ENCODE results near the gene PC.
"Not testable (repeated sequence)": the region's sequence is repeated elsewhere in the genome, so short reads cannot be mapped to it uniquely, and the experiment has no call there.

Gene PC

DNA sequence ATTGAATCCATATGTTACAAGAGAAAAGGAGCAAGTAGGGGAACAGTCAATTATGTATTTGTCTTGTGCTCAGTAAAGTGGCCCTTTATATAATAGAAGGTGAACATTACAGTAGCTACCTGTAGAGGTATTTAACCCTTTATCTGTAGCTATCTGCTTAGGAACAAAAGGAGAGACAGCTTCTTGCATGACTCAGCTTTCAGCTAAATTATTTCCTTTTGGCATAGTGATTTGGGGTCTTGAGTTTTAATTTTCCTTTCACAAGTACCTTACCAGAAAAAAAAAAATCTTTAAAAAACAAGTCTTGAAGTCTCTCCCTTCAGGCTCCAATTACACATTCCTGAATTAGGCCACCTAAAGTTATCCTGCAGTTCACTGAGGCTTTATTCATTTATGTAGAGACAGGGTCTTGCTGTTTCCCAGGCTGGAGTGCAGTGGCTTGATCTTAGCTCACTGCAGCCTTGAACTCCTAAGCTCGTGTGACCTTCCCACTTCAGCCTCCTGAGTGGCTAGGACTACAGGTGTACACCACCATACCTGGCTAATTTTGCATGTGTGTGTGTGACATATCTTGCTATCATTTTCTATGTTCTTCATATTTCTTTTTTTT is 147.5 kb downstream of the PC start:
- DNase-seq: no peak
- no peaks in the 10 kb centered on the region for H3K36me3 ChIP-seq (replicated peaks; ENCODE audit: insufficient read depth, low read length)
- no peak overlapping the region for H3K4me3 ChIP-seq (ENCODE audit: low read length)
- H4K20me1 ChIP-seq (ENCODE audit: insufficient read depth, low read length): no peaks in the 10 kb centered on the region
- H3K9ac ChIP-seq (ENCODE audit: low read length): no peak overlapping the region
- TF ChIP-seq EZH2phosphoT487 (IDR thresholded peaks at IDR 0.05; ENCODE audit: low read length): no peak
- TF ChIP-seq, protein P1, sequence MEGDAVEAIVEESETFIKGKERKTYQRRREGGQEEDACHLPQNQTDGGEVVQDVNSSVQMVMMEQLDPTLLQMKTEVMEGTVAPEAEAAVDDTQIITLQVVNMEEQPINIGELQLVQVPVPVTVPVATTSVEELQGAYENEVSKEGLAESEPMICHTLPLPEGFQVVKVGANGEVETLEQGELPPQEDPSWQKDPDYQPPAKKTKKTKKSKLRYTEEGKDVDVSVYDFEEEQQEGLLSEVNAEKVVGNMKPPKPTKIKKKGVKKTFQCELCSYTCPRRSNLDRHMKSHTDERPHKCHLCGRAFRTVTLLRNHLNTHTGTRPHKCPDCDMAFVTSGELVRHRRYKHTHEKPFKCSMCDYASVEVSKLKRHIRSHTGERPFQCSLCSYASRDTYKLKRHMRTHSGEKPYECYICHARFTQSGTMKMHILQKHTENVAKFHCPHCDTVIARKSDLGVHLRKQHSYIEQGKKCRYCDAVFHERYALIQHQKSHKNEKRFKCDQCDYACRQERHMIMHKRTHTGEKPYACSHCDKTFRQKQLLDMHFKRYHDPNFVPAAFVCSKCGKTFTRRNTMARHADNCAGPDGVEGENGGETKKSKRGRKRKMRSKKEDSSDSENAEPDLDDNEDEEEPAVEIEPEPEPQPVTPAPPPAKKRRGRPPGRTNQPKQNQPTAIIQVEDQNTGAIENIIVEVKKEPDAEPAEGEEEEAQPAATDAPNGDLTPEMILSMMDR (IDR thresholded peaks at IDR 0.05; ENCODE audit: low read length): no peak
- no peak for TF ChIP-seq EZH2 (optimal IDR thresholded peaks at IDR 0.05; ENCODE audit: low read depth, low read length)
- H3K27me3 ChIP-seq (replicated peaks; ENCODE audit: insufficient read depth, low read length): no peaks in the 10 kb centered on the region
- peaks cover 7% of the 10 kb centered on the region; the same call in 1 of the 2 replicates for H3F3A ChIP-seq (ENCODE audit: insufficient read depth, low read length)
- H2AFZ ChIP-seq (ENCODE audit: low read length): no peak overlapping the region
- no peaks in the 10 kb centered on the region for H3K9me3 ChIP-seq (replicated peaks; ENCODE audit: insufficient read depth, low read length)
- H3K4me1 ChIP-seq (ENCODE audit: low read length): peaks cover 10% of the 10 kb centered on the region
- H3K9me2 ChIP-seq (replicated peaks; ENCODE audit: insufficient read depth, low read length): no peaks in the 10 kb centered on the region
- H3K27ac ChIP-seq (ENCODE audit: low read length): no peak overlapping the region
- no peak overlapping the region for H3K4me2 ChIP-seq (ENCODE audit: low read depth, low read length)
- H3K79me2 ChIP-seq (ENCODE audit: low read length): no peaks in the 10 kb centered on the region

DNA sequence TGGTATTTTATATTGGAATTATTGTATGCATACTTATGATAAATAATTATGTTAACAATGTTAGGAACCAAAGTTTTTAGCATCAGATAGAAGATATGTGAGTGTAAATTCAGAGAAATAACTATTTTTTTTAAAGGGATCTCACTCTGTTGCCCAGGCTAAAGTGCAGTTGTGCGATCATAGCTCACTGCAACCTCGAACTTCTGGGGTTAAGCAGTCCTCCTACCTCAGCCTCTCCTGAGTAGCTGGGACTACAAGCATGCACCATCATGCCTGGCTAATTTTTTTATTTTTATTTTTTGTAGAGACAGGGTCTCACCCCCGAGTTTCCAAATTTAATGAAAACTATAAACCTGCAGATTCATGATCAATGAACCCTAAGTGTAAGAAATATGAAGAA is 148.6 kb downstream of the PC start:
- no peaks in the 10 kb centered on the region for H3K27me3 ChIP-seq (replicated peaks; ENCODE audit: insufficient read depth, low read length)
- TF ChIP-seq, protein P1 (IDR thresholded peaks at IDR 0.05; ENCODE audit: low read length): no peak
- TF ChIP-seq EZH2 (optimal IDR thresholded peaks at IDR 0.05; ENCODE audit: low read depth, low read length) (no peak), EZH2phosphoT487 (IDR thresholded peaks at IDR 0.05; ENCODE audit: low read length) (no peak)

DNA sequence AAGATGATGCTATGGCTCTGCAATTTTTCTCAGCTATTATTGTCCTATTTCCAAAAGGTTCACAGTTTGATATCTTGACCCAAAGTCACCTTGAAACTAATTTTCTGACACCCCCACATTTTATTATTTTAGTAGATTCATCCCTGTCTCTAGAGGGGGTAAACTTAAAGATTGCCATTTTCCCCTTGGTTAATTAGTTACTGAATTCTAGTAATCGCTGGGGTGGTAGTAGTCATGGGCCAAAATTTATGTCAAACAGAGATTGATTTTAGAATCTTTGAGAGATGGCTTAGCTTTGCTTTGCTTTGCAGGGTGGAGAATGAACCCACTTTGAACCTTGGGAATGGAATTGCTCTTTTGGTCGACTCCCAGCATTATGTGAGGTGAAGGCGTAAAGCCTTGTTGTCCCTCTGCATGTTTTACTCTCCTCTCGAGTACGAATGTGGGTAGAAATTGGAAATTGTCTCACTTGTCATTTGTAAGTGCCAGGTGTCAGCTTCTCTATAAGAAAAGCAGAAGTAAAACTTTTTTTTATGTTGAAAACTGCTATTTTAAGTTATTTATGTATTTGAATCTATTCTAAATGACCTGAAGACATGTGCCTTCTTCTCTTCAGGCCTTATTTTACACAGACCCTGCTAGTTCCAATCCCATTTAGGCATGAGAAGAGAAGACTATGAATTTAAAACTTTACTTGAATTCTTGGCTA is 157.3 kb downstream of the PC start:
- TF ChIP-seq EZH2 (optimal IDR thresholded peaks at IDR 0.05; ENCODE audit: low read depth, low read length) (no peak), EZH2phosphoT487 (IDR thresholded peaks at IDR 0.05; ENCODE audit: low read length) (no peak)
- TF ChIP-seq, protein P1 (IDR thresholded peaks at IDR 0.05; ENCODE audit: low read length): no peak
- peak; percentile 43 for DNase-seq
- Histone ChIP-seq H4K20me1 (ENCODE audit: insufficient read depth, low read length) (no peaks in the 10 kb centered on the region), H3K4me1 (ENCODE audit: low read length) (peaks cover 28% of the 10 kb centered on the region), H3K9me3 (replicated peaks; ENCODE audit: insufficient read depth, low read length) (no peaks in the 10 kb centered on the region), H3K4me2 (ENCODE audit: low read depth, low read length) (peak overlapping the region; percentile 38), H3K79me2 (ENCODE audit: low read length) (no peaks in the 10 kb centered on the region), H3K9ac (ENCODE audit: low read length) (peak overlapping the region; percentile 19; the same call in 1 of the 2 replicates), H3K36me3 (replicated peaks; ENCODE audit: insufficient read depth, low read length) (no peaks in the 10 kb centered on the region), H3K9me2 (replicated peaks; ENCODE audit: insufficient read depth, low read length) (no peaks in the 10 kb centered on the region), H2AFZ (ENCODE audit: low read length) (no peak overlapping the region), H3K27ac (ENCODE audit: low read length) (peak overlapping the region; percentile 81), H3F3A (ENCODE audit: insufficient read depth, low read length) (peaks cover 19% of the 10 kb centered on the region), H3K4me3 (ENCODE audit: low read length) (no peak overlapping the region), H3K27me3 (replicated peaks; ENCODE audit: insufficient read depth, low read length) (no peaks in the 10 kb centered on the region)

More for the DNA sequence above, 148.6 kb downstream of the PC start:
- Histone ChIP-seq H3K4me3 (ENCODE audit: low read length) (no peak overlapping the region), H3K9me3 (replicated peaks; ENCODE audit: insufficient read depth, low read length) (no peaks in the 10 kb centered on the region), H3K79me2 (ENCODE audit: low read length) (no peaks in the 10 kb centered on the region), H3K4me1 (ENCODE audit: low read length) (peaks cover 10% of the 10 kb centered on the region), H3K27ac (ENCODE audit: low read length) (no peak overlapping the region), H3F3A (ENCODE audit: insufficient read depth, low read length) (peaks cover 7% of the 10 kb centered on the region; the same call in 1 of the 2 replicates), H3K4me2 (ENCODE audit: low read depth, low read length) (no peak overlapping the region), H4K20me1 (ENCODE audit: insufficient read depth, low read length) (no peaks in the 10 kb centered on the region), H2AFZ (ENCODE audit: low read length) (no peak overlapping the region), H3K9me2 (replicated peaks; ENCODE audit: insufficient read depth, low read length) (no peaks in the 10 kb centered on the region), H3K9ac (ENCODE audit: low read length) (no peak overlapping the region), H3K36me3 (replicated peaks; ENCODE audit: insufficient read depth, low read length) (no peaks in the 10 kb centered on the region)
- DNase-seq: no peak

DNA sequence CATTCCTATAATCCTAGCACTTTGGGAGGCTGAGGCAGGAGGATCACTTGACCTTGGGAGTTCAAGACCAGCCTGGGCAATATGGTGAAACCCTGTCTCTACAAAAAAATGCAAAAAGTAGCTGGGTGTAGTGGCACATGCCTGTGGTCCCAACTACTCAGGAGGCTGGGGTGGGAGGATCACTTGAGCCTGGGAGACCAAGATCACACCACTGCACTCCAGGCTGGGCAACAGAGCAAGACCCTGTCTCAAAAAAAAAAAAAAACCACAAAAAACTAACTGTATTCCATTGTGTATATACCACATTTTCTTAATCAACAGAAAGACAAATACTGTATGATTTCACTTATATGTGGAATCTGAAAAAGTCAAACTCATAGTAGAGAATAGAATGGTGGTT is 158.4 kb downstream of the PC start:
- H3K4me2 ChIP-seq (ENCODE audit: low read depth, low read length): peak overlapping the region; percentile 38; the same call in 1 of the 2 replicates
- peak overlapping the region; percentile 81; the same call in 1 of the 2 replicates for H3K27ac ChIP-seq (ENCODE audit: low read length)

More for the DNA sequence above, 158.4 kb downstream of the PC start:
- not testable (repeated sequence) for H3K27me3 ChIP-seq (replicated peaks; ENCODE audit: insufficient read depth, low read length); H3K36me3 ChIP-seq (replicated peaks; ENCODE audit: insufficient read depth, low read length); H3K9me3 ChIP-seq (replicated peaks; ENCODE audit: insufficient read depth, low read length); H3K4me3 ChIP-seq (ENCODE audit: low read length); H3K9me2 ChIP-seq (replicated peaks; ENCODE audit: insufficient read depth, low read length); H3K9ac ChIP-seq (ENCODE audit: low read length); DNase-seq; H4K20me1 ChIP-seq (ENCODE audit: insufficient read depth, low read length); H2AFZ ChIP-seq (ENCODE audit: low read length); H3K79me2 ChIP-seq (ENCODE audit: low read length)
- Histone ChIP-seq H3K4me1 (ENCODE audit: low read length) (peaks cover 28% of the 10 kb centered on the region), H3F3A (ENCODE audit: insufficient read depth, low read length) (peaks cover 19% of the 10 kb centered on the region)

All from MM.1S (cell line).